Thyroid gland (tissue), 4 donors: Measurements from ENCODE around the gene RPL7A. TPM values are rescaled to one million over a fixed set of nuclear protein-coding genes. Genes with fewer than 3 reads are reported as not detected.

Experiments
- DNase-seq, 2 donors: peaks; one replicate each; pipeline ENCODE4 v3.0.0-alpha.2; 2019
- H3K27ac ChIP-seq, 3 donors: fragments of 200-600 bp; sonication (generic); 1 replicate in 2 of 3; 2 replicates in 1 of 3; pipeline ENCODE4 v1.5.1; 2016 to 2019; ENCODE audit warnings: mild to moderate bottlenecking in 1 of 3, moderate library complexity in 1 of 3
- H3K27me3 ChIP-seq: fragments of 200-600 bp; sonication (generic); one replicate; pipeline ENCODE4 v1.5.1; 2019
- H3K36me3 ChIP-seq, 2 donors: fragments of 200-600 bp; sonication (generic); one replicate each; pipeline ENCODE4 v1.5.1; 2016 to 2019
- H3K4me1 ChIP-seq, 2 donors: fragments of 200-600 bp; sonication (generic); one replicate each; pipeline ENCODE4 v1.5.1; 2017 to 2019
- H3K4me3 ChIP-seq, 3 donors: fragments of 200-600 bp; sonication (generic); replicated peaks in 1 of 3; 1 replicate in 2 of 3; 2 replicates in 1 of 3; pipeline ENCODE4 v1.5.1; 2016; ENCODE audit warnings: mild to moderate bottlenecking in 1 of 3
- H3K9me3 ChIP-seq: fragments of 200-600 bp; sonication (generic); one replicate; pipeline ENCODE4 v1.5.1; 2017
- CTCF ChIP-seq, 6 experiments: fragments of 200-600 bp in 3 of 6; fragments of 450-650 bp in 3 of 6; sonication (generic) in 3 of 6; IDR thresholded peaks; one replicate each; pipeline ENCODE4 v1.5.1; 2016 to 2019; ENCODE audit warnings: antibody characterized with exemption in 6 of 6, mild to moderate bottlenecking in 2 of 6, inconsistent platforms in 1 of 6, moderate library complexity in 1 of 6
- POLR2A ChIP-seq, 2 donors: fragments of 450-650 bp; IDR thresholded peaks; one replicate each; pipeline ENCODE4 v1.6.1; 2017; ENCODE audit warnings: antibody characterized with exemption in 2 of 2, mild to moderate bottlenecking in 2 of 2, moderate library complexity in 1 of 2
- WGBS, 2 donors: methylation state at CpG; one replicate each; pipeline ENCODE4 v1.1.5; 2017; 5-methylcytosine and 5-hydroxymethylcytosine counted together
- intact Hi-C: fragments of 100-400 bp; cut with DNase I; formaldehyde crosslinking; loops from one replicate; pipeline ENCODE4 v1.15.1; 2023
- total RNA-seq, 4 donors: library from RNA; depleted of rRNA; stranded (reverse); fragments of >200 nt; gene quantifications; one replicate each; pipeline ENCODE4 v1.2.3, GENCODE V29; 2016

The RPL7A gene
- total RNA-seq, 4 donors from 2014 or later = 1,394 to 2,407 (median 1,585) TPM

DNA sequence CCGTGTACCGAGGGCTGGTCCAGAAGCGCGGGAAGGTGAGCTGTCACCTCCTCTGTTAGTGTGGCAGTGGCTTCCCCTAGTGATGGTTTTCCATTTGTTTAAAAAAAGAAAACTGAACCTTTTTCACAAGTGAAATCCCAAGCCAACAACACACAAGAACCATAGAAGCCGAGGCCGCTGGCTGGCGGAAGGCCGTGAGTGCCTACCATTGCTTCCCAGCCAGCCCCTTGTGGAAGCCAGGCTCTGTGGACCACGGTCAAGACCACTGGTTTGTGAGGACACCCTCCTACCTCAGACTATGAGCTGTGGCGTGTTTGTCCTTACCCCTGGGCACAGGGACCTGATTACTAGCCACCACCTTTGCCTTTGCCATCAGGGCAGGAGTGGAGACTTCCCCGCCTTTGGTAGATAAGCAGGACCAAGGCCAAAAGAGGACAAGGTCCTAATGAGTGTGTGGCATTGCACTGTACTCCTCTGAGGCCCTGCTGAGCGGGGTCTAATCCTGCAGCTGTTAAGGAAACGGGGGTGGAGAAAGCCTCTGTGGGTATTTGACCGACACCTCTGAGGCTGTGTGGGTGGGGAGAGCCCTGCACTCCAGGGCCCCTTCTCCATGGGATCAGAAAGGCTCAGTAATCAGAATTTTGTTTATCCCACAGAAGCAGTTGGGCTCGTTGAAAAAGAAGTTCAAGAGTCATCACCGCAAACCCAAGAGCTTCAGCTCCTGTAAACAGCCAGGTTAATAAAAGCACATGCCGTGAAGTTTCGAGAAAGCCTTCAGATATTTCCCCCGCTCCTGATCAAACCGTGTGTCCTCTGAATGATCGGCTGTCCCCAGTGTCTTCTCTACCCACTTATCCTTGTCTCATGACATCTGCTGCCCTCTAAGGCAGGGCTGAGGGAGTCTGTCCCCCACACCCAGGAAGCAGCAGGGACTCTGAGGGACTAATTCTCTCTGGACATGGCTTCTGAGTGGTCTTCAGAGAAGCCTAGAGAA, 12.7 kb downstream of the RPL7A start:
- Histone ChIP-seq H3K27ac (no peak overlapping the region), H3K27me3 (no peaks in the 10 kb centered on the region), H3K4me3 (no peak overlapping the region), H3K4me1 (peaks cover 12 to 14% of the 10 kb centered on the region in 2 donors), H3K9me3 (no peaks in the 10 kb centered on the region), H3K36me3 (peaks cover 40 to 49% of the 10 kb centered on the region in 2 donors)
- TF ChIP-seq POLR2A (IDR thresholded peaks at IDR 0.05) (no peak), CTCF (IDR thresholded peaks at IDR 0.05) (no peak)
- 83 to 87% methylated on average over 18 to 21 of the region's 21 CpGs for WGBS, 2 donors
- intact Hi-C loops = no loop called here
- no peak for DNase-seq

GRCh38 chr9:133361507-133362092, 13.6 kb downstream of the RPL7A start:
- intact Hi-C loops = no loop called here
- Histone ChIP-seq H3K4me1 (peaks cover 9 to 13% of the 10 kb centered on the region in 2 donors), H3K36me3 (peaks cover 49 to 57% of the 10 kb centered on the region in 2 donors), H3K9me3 (no peaks in the 10 kb centered on the region), H3K4me3 (no peak overlapping the region), H3K27ac (no peak overlapping the region), H3K27me3 (no peaks in the 10 kb centered on the region)
- TF ChIP-seq CTCF (IDR thresholded peaks at IDR 0.05) (no peak), POLR2A (IDR thresholded peaks at IDR 0.05) (no peak)
- WGBS, 2 donors = 87 to 91% methylated on average over 13 of the region's 13 CpGs
- DNase-seq = no peak

- H3K9me3 ChIP-seq = no peaks in the 10 kb centered on the region
- H3K4me3 ChIP-seq = no peak overlapping the region
- intact Hi-C loops = no loop called here
- WGBS, 2 donors = 93 to 96% methylated on average over 12 to 13 of the region's 15 CpGs
- no peaks in the 10 kb centered on the region for H3K27me3 ChIP-seq
- no peak for TF ChIP-seq CTCF (IDR thresholded peaks at IDR 0.05)
- TF ChIP-seq POLR2A (IDR thresholded peaks at IDR 0.05) = no peak
- H3K27ac ChIP-seq = no peak overlapping the region
- H3K4me1 ChIP-seq = peaks cover 2 to 7% of the 10 kb centered on the region in 2 donors
- H3K36me3 ChIP-seq = peaks cover 56 to 63% of the 10 kb centered on the region in 2 donors
- DNase-seq = no peak
Observed at GRCh38 chr9:133362359-133363044, 14.5 kb downstream of the RPL7A start.

GRCh38 chr9:133366435-133366834, 18.4 kb downstream of the RPL7A start:
- DNase-seq = no peak
- Histone ChIP-seq H3K27ac (no peak overlapping the region), H3K27me3 (no peaks in the 10 kb centered on the region), H3K4me1 (peaks cover 7 to 34% of the 10 kb centered on the region in 2 donors), H3K36me3 (peaks cover 46 to 55% of the 10 kb centered on the region in 2 donors), H3K4me3 (no peak overlapping the region), H3K9me3 (no peaks in the 10 kb centered on the region)
- WGBS, 2 donors = 94 to 95% methylated on average over 11 of the region's 11 CpGs
- TF ChIP-seq POLR2A (IDR thresholded peaks at IDR 0.05) (no peak), CTCF (IDR thresholded peaks at IDR 0.05) (no peak)
- intact Hi-C loops = no loop called here
